ENCODE results near the gene CCDC152.

GRCh38 chr5:42767491-42768105, 11.0 kb downstream of the CCDC152 start:
- TF ChIP-seq POLR2AphosphoS5 (IDR thresholded peaks at IDR 0.05) (no peak), CTCF (IDR thresholded peaks at IDR 0.05) (peak; percentile 13 to 69 (median 53))
